ENCODE results near the gene ACSM4. TPM values are rescaled to one million over a fixed set of nuclear protein-coding genes. Genes with fewer than 3 reads are reported as not detected.

The ACSM4 gene
- total and polyA plus RNA-seq, 2 of the 8 experiments (the other 6 are each of a cell fraction or from before 2014, with no cell fraction given), result not detected

- TF ChIP-seq RBBP5 (IDR thresholded peaks at IDR 0.05; ENCODE audit: borderline replicate concordance, low read depth, low read length) (no peak), SP2 (IDR thresholded peaks at IDR 0.05; ENCODE audit: low read length) (no peak), TBP (IDR thresholded peaks at IDR 0.05; ENCODE audit: low read depth, low read length) (no peak), RNF2 (IDR thresholded peaks at IDR 0.05; ENCODE audit: borderline replicate concordance, low read depth, low read length, missing control alignments, poor library complexity, severe bottlenecking) (no peak), GTF2F1 (IDR thresholded peaks at IDR 0.05; ENCODE audit: borderline replicate concordance, low read depth, low read length) (no peak)
Measured at GRCh38 chr12:7310070-7310469, 6.2 kb downstream of the ACSM4 start (continued).

All from H1 (cell line).